A549 treated with ZK216348 at 1 μM for 4 hours (cell line): ENCODE data around the gene CRACR2B. TPM values are rescaled to one million over a fixed set of nuclear protein-coding genes. Genes with fewer than 3 reads are reported as not detected.

Experiments
- total RNA-seq: library from RNA; stranded (reverse); fragments of 200-300 nt; extraction: Qiagen RNA extraction; gene quantifications from 5 replicates; pipeline ENCODE4 v1.2.3, GENCODE V29; 2022; ENCODE audit warnings: low read depth

The CRACR2B gene
- 2.9 to 5.2 TPM (median 4.7 TPM) in 5 replicates for total RNA-seq

GRCh38 chr11:827897-828192 is at the start of gene CRACR2B:
CRACR2B (plus strand) TSS chr11:827919; CDS start chr11:828608, 689 bp downstream.

GRCh38 chr11:789943-790342 is 37.8 kb upstream of the CRACR2B start, which contains the start of gene CEND1:
CEND1 (minus strand) TSS chr11:790090; CDS start chr11:788576, 1,514 bp downstream.

GRCh38 chr11:798093-798713 is 29.5 kb upstream of the CRACR2B start, which contains the start of gene SLC25A22:
SLC25A22 (minus strand) TSS chr11:798281; CDS start chr11:795006, 3,275 bp downstream.

GRCh38 chr11:809287-810039 is 18.3 kb upstream of the CRACR2B start, which contains the start of gene RPLP2:
RPLP2 (plus strand) TSS chr11:809967; CDS start chr11:810235, 268 bp downstream.

GRCh38 chr11:818396-819128 is 9.2 kb upstream of the CRACR2B start, which contains the start of gene PNPLA2:
PNPLA2 (plus strand) TSS chr11:818914; CDS start chr11:819719, 805 bp downstream.

GRCh38 chr11:832529-833113 is 4.9 kb downstream of the CRACR2B start, which contains the start of gene CD151:
CD151 (plus strand) TSS chr11:832952; CDS start chr11:836070, 3,118 bp downstream.

GRCh38 chr11:842370-843002 is 14.8 kb downstream of the CRACR2B start, which contains the start of the genes POLR2L and TSPAN4:
POLR2L (minus strand) TSS chr11:842529; CDS start chr11:842508, 21 bp downstream.
TSPAN4 (plus strand) TSS chr11:842852; CDS start chr11:850305, 7,453 bp downstream.

Other genes starting within 250 kb of the CRACR2B start
- gene IRF7, start 212.0 kb upstream of the CRACR2B start, total RNA-seq = 3.3 to 7.2 TPM (median 6.7 TPM) in 5 replicates
- 0.04 TPM in 1 of 5 replicates, not detected in the others for gene CDHR5, start 203.0 kb upstream of the CRACR2B start, total RNA-seq
- not detected in 5 replicates for gene SCT, start 200.7 kb upstream of the CRACR2B start, total RNA-seq
- gene DRD4, start 190.7 kb upstream of the CRACR2B start, total RNA-seq = 0.24 to 0.51 TPM (median 0.35 TPM) in 4 of 5 replicates, not detected in the other
- gene DEAF1, start 132.7 kb upstream of the CRACR2B start, total RNA-seq = 23.5 to 35.5 TPM (median 33.7 TPM) in 5 replicates
- gene TMEM80, start 132.1 kb upstream of the CRACR2B start, total RNA-seq = 5.4 to 11.1 TPM (median 9.6 TPM) in 5 replicates
- gene EPS8L2, start 121.7 kb upstream of the CRACR2B start, total RNA-seq = 64.8 to 145 TPM (median 118 TPM) in 5 replicates
- 387 to 468 TPM (median 402 TPM) in 5 replicates for gene TALDO1, start 80.5 kb upstream of the CRACR2B start, total RNA-seq
- gene GATD1, start 50.4 kb upstream of the CRACR2B start, total RNA-seq = 29.4 to 58.7 TPM (median 49.3 TPM) in 5 replicates
- gene CEND1, start 37.8 kb upstream of the CRACR2B start, total RNA-seq = 2.1 to 2.6 TPM (median 2.4 TPM) in 5 replicates
- 17.4 to 39.6 TPM (median 35.3 TPM) in 5 replicates for gene SLC25A22, start 29.6 kb upstream of the CRACR2B start, total RNA-seq
- gene PIDD1, start 22.7 kb upstream of the CRACR2B start, total RNA-seq = 6.5 to 17.3 TPM (median 13.0 TPM) in 5 replicates
- 1,646 to 2,381 TPM (median 2,232 TPM) in 5 replicates for gene RPLP2, start 18.0 kb upstream of the CRACR2B start, total RNA-seq
- gene PNPLA2, start 9.0 kb upstream of the CRACR2B start, total RNA-seq = 26.3 to 59.2 TPM (median 52.4 TPM) in 5 replicates
- gene CD151, start 5.0 kb downstream of the CRACR2B start, total RNA-seq = 596 to 862 TPM (median 759 TPM) in 5 replicates
- gene POLR2L, start 14.6 kb downstream of the CRACR2B start, total RNA-seq = 539 to 736 TPM (median 601 TPM) in 5 replicates
- 92.6 to 194 TPM (median 180 TPM) in 5 replicates for gene TSPAN4, start 14.9 kb downstream of the CRACR2B start, total RNA-seq
- 69.4 to 78.4 TPM (median 71.7 TPM) in 5 replicates for gene CHID1, start 82.9 kb downstream of the CRACR2B start, total RNA-seq
- gene AP2A2, start 98.0 kb downstream of the CRACR2B start, total RNA-seq = 33.3 to 39.8 TPM (median 36.9 TPM) in 5 replicates
- 0.30 TPM in 1 of 5 replicates, not detected in the others for gene MUC6, start 208.8 kb downstream of the CRACR2B start, total RNA-seq
- gene MUC2, start 247.0 kb downstream of the CRACR2B start, total RNA-seq = 0.26 to 0.59 TPM (median 0.36 TPM) in 5 replicates